Measurements from ENCODE around the gene DENND1A.
"Not testable (repeated sequence)": the region's sequence is repeated elsewhere in the genome, so short reads cannot be mapped to it uniquely, and the experiment has no call there.

DNA sequence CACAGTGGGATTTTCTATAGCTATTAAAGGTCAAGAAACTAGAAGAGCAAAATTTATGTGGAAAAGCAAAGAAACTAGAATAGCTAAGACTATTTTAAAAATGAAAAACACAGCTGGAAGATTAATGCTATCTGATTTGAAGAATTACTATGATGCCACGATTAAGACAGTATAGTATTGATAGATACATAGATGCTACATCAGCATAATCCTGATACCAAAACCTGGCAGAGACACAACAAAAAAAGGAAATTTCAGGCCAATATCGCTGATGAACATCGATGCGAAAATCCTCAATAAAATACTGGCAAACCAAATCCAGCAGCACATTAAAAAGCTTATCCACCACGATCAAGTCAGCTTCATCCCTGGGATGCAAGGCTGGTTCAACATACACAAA is 201.4 kb downstream of the DENND1A start:
- not testable (repeated sequence) for TF ChIP-seq YY1 (IDR thresholded peaks at IDR 0.05; ENCODE audit: insufficient read depth, insufficient read length); ZNF274 (IDR thresholded peaks at IDR 0.05; ENCODE audit: low read depth, low read length); SUZ12 (IDR thresholded peaks at IDR 0.05; ENCODE audit: extremely low read depth, insufficient read depth, insufficient read length)

Measured in NT2/D1 (cell line).